A549 (cell line): Measurements from ENCODE around the gene RAB37. TPM values are rescaled to one million over a fixed set of nuclear protein-coding genes. Genes with fewer than 3 reads are reported as not detected.

Experiments used
- ATAC-seq, 2 experiments: fragments of 200-7000 bp in 1 of 2; fragments of >200 bp in 1 of 2; cut with Nextera tagmentation in 1 of 2; cut with Tn5 transposase in 1 of 2; 3 replicates each; pipeline versions ENCODE4 v1.8.0 to v1.9.1; 2018 to 2020; ENCODE audit warnings: mild to moderate bottlenecking in 1 of 2, moderate library complexity in 1 of 2
- CTCF ChIA-PET: fragments of 300-600 bp; sonication (Branson Sonifier 250); formaldehyde crosslinking; extraction: SDS; loops from one replicate; lab custom pipeline; 2021; ENCODE audit warnings: antibody characterized with exemption, inconsistent platforms; lab: Yijun Ruan, JAX
- POLR2A ChIA-PET: fragments of 350-600 bp; formaldehyde crosslinking; extraction: SDS; loops from one replicate; lab custom pipeline; 2021; ENCODE audit warnings: antibody characterized with exemption, inconsistent platforms; lab: Yijun Ruan, JAX
- DNase-seq, 2 experiments: peaks; one replicate each; pipeline versions ENCODE4 v3.0.0 to v3.0.0-alpha.2; 2011 to 2016; ENCODE audit warnings: low read depth in 1 of 2, low spot score in 1 of 2
- FAIRE-seq: peaks from 2 replicates; lab custom pipeline; 2011; peaks lifted over from hg19 to GRCh38; lab: Jason Lieb, UNC
- H3K27ac ChIP-seq, 2 experiments: fragments of >200 bp; sonication (Bioruptor Twin); formaldehyde crosslinking; 3 replicates each; pipeline ENCODE4 v1.5.1; 2016 to 2017
- H3K4me1 ChIP-seq: fragments of >200 bp; sonication (Bioruptor Twin); formaldehyde crosslinking; 3 replicates; pipeline ENCODE4 v1.6.1; 2016
- H3K4me2 ChIP-seq: fragments of >200 bp; sonication (Bioruptor Twin); formaldehyde crosslinking; 3 replicates; pipeline ENCODE4 v1.6.1; 2016
- H3K4me3 ChIP-seq: fragments of >200 bp; sonication (Bioruptor Twin); formaldehyde crosslinking; 3 replicates; pipeline ENCODE4 v1.5.1; 2016
- H3K9me3 ChIP-seq: fragments of >200 bp; sonication (Bioruptor Twin); formaldehyde crosslinking; 3 replicates; pipeline ENCODE4 v1.6.1; 2016
- ATOH8 ChIP-seq: fragments of 250-450 bp; sonication (Bioruptor Pico); IDR thresholded peaks from 2 replicates; pipeline ENCODE4 v1.5.0; 2020; ENCODE audit warnings: low read depth, mild to moderate bottlenecking, moderate library complexity
- BHLHE40 ChIP-seq: IDR thresholded peaks from 2 replicates; pipeline ENCODE4 v1.6.1; 2012; ENCODE audit warnings: low read depth, low read length, inconsistent platforms
- CBX2 ChIP-seq: fragments of 200-600 bp; sonication (generic); IDR thresholded peaks from 2 replicates; pipeline ENCODE4 v1.6.1; 2016; ENCODE audit warnings: low read depth, mild to moderate bottlenecking, borderline replicate concordance
- CBX8 ChIP-seq: fragments of 200-600 bp; sonication (generic); IDR thresholded peaks from 2 replicates; pipeline ENCODE4 v1.6.1; 2016
- CHD2 ChIP-seq: fragments of 150-350 bp; IDR thresholded peaks from 2 replicates; pipeline ENCODE4 v1.6.1; 2014; ENCODE audit warnings: low read length; ENCODE audit not compliant: partially characterized antibody
- HDAC2 ChIP-seq: fragments of 200-600 bp; sonication (generic); IDR thresholded peaks from 2 replicates; pipeline ENCODE4 v1.6.1; 2016
- HEYL ChIP-seq: fragments of 250-450 bp; sonication (Bioruptor Pico); IDR thresholded peaks from 2 replicates; pipeline ENCODE4 v1.8.0; 2021; ENCODE audit warnings: mild to moderate bottlenecking, moderate library complexity
- HOXA7 ChIP-seq: fragments of 250-450 bp; sonication (Bioruptor Pico); IDR thresholded peaks from 2 replicates; pipeline ENCODE4 v1.5.0; 2020; ENCODE audit warnings: mild to moderate bottlenecking, moderate library complexity
- HOXB13 ChIP-seq: fragments of 250-450 bp; sonication (Bioruptor Pico); IDR thresholded peaks from 2 replicates; pipeline ENCODE4 v1.5.0; 2020; ENCODE audit warnings: low read depth, mild to moderate bottlenecking, moderate library complexity
- KDM1A ChIP-seq: fragments of 200-600 bp; sonication (generic); IDR thresholded peaks from 2 replicates; pipeline ENCODE4 v1.6.1; 2016; ENCODE audit warnings: low read depth, mild to moderate bottlenecking
- KDM5A ChIP-seq: fragments of 200-600 bp; sonication (generic); IDR thresholded peaks from 2 replicates; pipeline ENCODE4 v1.6.1; 2016; ENCODE audit warnings: antibody characterized with exemption, mild to moderate bottlenecking
- NPAS2 ChIP-seq: fragments of 250-450 bp; sonication (Bioruptor Pico); IDR thresholded peaks from 2 replicates; pipeline ENCODE4 v1.8.0; 2022; ENCODE audit warnings: mild to moderate bottlenecking, moderate library complexity, borderline replicate concordance
- NR3C1 ChIP-seq: fragments of >200 bp; sonication (Bioruptor Twin); formaldehyde crosslinking; IDR thresholded peaks from 3 replicates; pipeline ENCODE4 v1.6.1; 2017
- PHF8 ChIP-seq: fragments of 200-600 bp; sonication (generic); IDR thresholded peaks from 2 replicates; pipeline ENCODE4 v1.6.1; 2016; ENCODE audit warnings: low read depth, mild to moderate bottlenecking, antibody characterized with exemption, moderate library complexity, borderline replicate concordance
- POLR2A ChIP-seq: IDR thresholded peaks from 2 replicates; pipeline ENCODE4 v1.6.1; 2012; ENCODE audit warnings: mild to moderate bottlenecking, low read length
- RAD21 ChIP-seq, 2 experiments: fragments of >200 bp in 1 of 2; sonication (Bioruptor Twin) in 1 of 2; formaldehyde crosslinking in 1 of 2; IDR thresholded peaks in 1 of 2; conservative IDR thresholded peaks in 1 of 2; 2 replicates in 1 of 2; 3 replicates in 1 of 2; pipeline ENCODE4 v1.6.1; 2012 to 2018; ENCODE audit warnings: inconsistent platforms in 1 of 2
- RCOR1 ChIP-seq: fragments of 150-350 bp; IDR thresholded peaks from 2 replicates; pipeline ENCODE4 v1.6.1; 2014; ENCODE audit warnings: antibody characterized with exemption, low read length, low read depth
- TP53 ChIP-seq: fragments of 250-450 bp; sonication (Bioruptor Pico); IDR thresholded peaks from 2 replicates; pipeline ENCODE4 v1.5.0; 2021; ENCODE audit warnings: mild to moderate bottlenecking, moderate library complexity
- ZSCAN20 ChIP-seq: fragments of 250-450 bp; sonication (Bioruptor Pico); IDR thresholded peaks from 2 replicates; pipeline ENCODE4 v1.8.0; 2022; ENCODE audit warnings: mild to moderate bottlenecking, moderate library complexity
- WGBS: methylation state at CpG from one replicate; pipeline ENCODE4 v1.1.6; 2017; ENCODE audit errors: missing lambda C conversion rate; 5-methylcytosine and 5-hydroxymethylcytosine counted together
- polyA plus RNA-seq, 4 experiments: library from polyadenylated mRNA; depleted of rRNA in 3 of 4; stranded (reverse); fragments of >200 nt; fragmentation: RNase III in 1 of 4; extraction: RNeasy Plus Mini Kit Qiagen cat#74134 plus additional on column Dnase treatment in 1 of 4; gene quantifications; 2 replicates in 3 of 4; 3 replicates in 1 of 4; pipeline ENCODE4 v1.2.3, GENCODE V29; 2011 to 2017
- TF ChIP-seq, protein P1 (sequence below): fragments of 250-450 bp; sonication (Bioruptor Pico); IDR thresholded peaks from 2 replicates; pipeline ENCODE4 v1.5.0; 2021; ENCODE audit warnings: mild to moderate bottlenecking, moderate library complexity, borderline replicate concordance
- TF ChIP-seq, protein P2 (sequence below): fragments of >200 bp; sonication (Bioruptor Twin); formaldehyde crosslinking; IDR thresholded peaks from 2 replicates; pipeline ENCODE4 v1.6.1; 2016
- TF ChIP-seq, protein P3 (sequence below): IDR thresholded peaks from 2 replicates; pipeline ENCODE4 v1.6.1; 2012; ENCODE audit warnings: low read depth, borderline replicate concordance
- TF ChIP-seq, protein P4 (sequence below): IDR thresholded peaks from 2 replicates; pipeline ENCODE4 v1.6.1; 2012

The RAB37 gene
- polyA plus RNA-seq, 2 of the 4 experiments (the other 2 are of a cell fraction), result 2.4 to 15.8 TPM

DNA sequence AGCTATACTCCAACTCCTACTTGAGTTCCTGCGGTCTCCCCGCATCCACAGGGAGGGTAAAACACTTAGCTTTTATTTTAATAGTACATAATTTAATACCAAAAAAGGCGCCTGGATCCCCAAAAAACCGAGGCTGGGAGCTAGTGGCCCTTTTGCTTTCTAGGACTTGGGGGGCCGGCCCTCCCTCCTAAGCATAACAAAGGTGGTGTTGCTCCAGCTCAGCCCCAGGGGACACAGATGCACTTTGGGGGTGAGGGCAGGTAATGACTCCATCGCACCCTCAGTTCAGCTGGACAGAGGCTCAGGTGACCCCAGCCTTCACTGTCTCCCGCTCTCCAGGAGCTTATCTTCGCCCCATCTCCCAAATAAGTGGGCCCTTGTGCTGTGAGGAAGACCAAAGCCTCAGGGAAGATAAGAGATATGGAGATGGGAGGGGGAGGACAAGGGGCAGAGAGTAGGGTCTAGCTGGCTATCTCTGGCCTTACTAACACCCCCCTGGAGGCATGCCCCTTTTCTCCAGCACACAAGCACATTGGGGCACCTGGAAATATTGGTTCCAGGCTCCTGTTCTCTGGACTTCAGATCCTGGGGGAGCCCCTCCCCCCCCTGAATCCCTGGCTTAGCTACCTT, 8.6 kb downstream of the RAB37 start:
- ChIA-PET CTCF (interaction anchor here (0.7 to 21.5 kb wide), 38 partner anchors 9 to 1997 kb away, joined by 3 to 705 read pairs (median 4); partner anchors contain the start of genes CD300LF, NAT9 and RAB37), POLR2A (interaction anchor here (1.1 kb wide), 2 partner anchors 25 to 31 kb away, joined by 3 read pairs; partner anchors contain the start of gene NAT9)
- DNase-seq, result no peak
- H3K4me2 ChIP-seq, result no peak overlapping the region
- no peak overlapping the region for H3K27ac ChIP-seq
- FAIRE-seq, result no peak
- H3K9me3 ChIP-seq, result no peaks in the 10 kb centered on the region
- TF ChIP-seq, protein P1, sequence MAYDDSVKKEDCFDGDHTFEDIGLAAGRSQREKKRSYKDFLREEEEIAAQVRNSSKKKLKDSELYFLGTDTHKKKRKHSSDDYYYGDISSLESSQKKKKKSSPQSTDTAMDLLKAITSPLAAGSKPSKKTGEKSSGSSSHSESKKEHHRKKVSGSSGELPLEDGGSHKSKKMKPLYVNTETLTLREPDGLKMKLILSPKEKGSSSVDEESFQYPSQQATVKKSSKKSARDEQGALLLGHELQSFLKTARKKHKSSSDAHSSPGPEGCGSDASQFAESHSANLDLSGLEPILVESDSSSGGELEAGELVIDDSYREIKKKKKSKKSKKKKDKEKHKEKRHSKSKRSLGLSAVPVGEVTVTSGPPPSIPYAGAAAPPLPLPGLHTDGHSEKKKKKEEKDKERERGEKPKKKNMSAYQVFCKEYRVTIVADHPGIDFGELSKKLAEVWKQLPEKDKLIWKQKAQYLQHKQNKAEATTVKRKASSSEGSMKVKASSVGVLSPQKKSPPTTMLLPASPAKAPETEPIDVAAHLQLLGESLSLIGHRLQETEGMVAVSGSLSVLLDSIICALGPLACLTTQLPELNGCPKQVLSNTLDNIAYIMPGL (CRISPR knock-in tag), result no peak
- TF ChIP-seq CHD2 (no peak), POLR2A (no peak), RAD21 (conservative IDR thresholded peaks at IDR 0.05 in 1 of 2, IDR thresholded peaks at IDR 0.05 in 1 of 2) (no peak), BHLHE40 (no peak), ZSCAN20 (CRISPR knock-in tag) (no peak), KDM1A (no peak), KDM5A (no peak), HOXA7 (CRISPR knock-in tag) (no peak)
- TF ChIP-seq, protein P2, sequence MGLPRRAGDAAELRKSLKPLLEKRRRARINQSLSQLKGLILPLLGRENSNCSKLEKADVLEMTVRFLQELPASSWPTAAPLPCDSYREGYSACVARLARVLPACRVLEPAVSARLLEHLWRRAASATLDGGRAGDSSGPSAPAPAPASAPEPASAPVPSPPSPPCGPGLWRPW, result no peak
- ATAC-seq, result no peak
- 91% methylated on average over 8 of the region's 8 CpGs for WGBS
- peaks cover 25% of the 10 kb centered on the region for H3K4me1 ChIP-seq
- H3K4me3 ChIP-seq, result no peak overlapping the region

- FAIRE-seq, result no peak
- Histone ChIP-seq H3K27ac (no peak overlapping the region), H3K4me3 (no peak overlapping the region), H3K4me1 (peaks cover 30% of the 10 kb centered on the region), H3K4me2 (no peak overlapping the region), H3K9me3 (no peaks in the 10 kb centered on the region)
- no peak for ATAC-seq
- CTCF ChIA-PET, result interaction anchor here (0.8 to 21.5 kb wide), 17 partner anchors 10 to 367 kb away, joined by 3 to 705 read pairs (median 10); partner anchors contain the start of genes NAT9 and RAB37
- TF ChIP-seq CBX8, result no peak
- TF ChIP-seq HDAC2, result no peak
- TF ChIP-seq NR3C1, result no peak
- TF ChIP-seq CBX2, result no peak
- no peak for TF ChIP-seq PHF8
- no peak for TF ChIP-seq NPAS2 (CRISPR knock-in tag)
- TF ChIP-seq, protein P3, sequence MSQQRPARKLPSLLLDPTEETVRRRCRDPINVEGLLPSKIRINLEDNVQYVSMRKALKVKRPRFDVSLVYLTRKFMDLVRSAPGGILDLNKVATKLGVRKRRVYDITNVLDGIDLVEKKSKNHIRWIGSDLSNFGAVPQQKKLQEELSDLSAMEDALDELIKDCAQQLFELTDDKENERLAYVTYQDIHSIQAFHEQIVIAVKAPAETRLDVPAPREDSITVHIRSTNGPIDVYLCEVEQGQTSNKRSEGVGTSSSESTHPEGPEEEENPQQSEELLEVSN, result no peak
- TF ChIP-seq HOXB13 (CRISPR knock-in tag), result no peak
- TF ChIP-seq, protein P4, sequence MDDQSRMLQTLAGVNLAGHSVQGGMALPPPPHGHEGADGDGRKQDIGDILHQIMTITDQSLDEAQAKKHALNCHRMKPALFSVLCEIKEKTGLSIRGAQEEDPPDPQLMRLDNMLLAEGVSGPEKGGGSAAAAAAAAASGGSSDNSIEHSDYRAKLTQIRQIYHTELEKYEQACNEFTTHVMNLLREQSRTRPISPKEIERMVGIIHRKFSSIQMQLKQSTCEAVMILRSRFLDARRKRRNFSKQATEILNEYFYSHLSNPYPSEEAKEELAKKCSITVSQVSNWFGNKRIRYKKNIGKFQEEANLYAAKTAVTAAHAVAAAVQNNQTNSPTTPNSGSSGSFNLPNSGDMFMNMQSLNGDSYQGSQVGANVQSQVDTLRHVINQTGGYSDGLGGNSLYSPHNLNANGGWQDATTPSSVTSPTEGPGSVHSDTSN, result no peak
- TF ChIP-seq TP53, result no peak
- TF ChIP-seq HEYL, result no peak
- no peak for TF ChIP-seq KDM5A
- no peak for TF ChIP-seq ATOH8
- TF ChIP-seq RCOR1, result no peak
- POLR2A ChIA-PET, result interaction anchor here (0.8 to 1.8 kb wide), 3 partner anchors 8 to 127 kb away, joined by 3 to 5 read pairs (median 3); partner anchors contain the start of genes FDXR and NAT9
- DNase-seq, result no peak
- WGBS, result 68% methylated on average over 5 of the region's 5 CpGs
These were observed 9.3 kb downstream of the RAB37 start for GRCh38 chr17:74746376-74746775.
